DND-41 (cell line): ENCODE measurements around the gene CCDC102B.

Experiments
- ATAC-seq: fragments of 200-7000 bp; cut with Tn5 transposase; 3 replicates; pipeline ENCODE4 v1.9.1; 2021; ENCODE audit warnings: low read depth; ENCODE audit not compliant: insufficient read depth
- DNase-seq: peaks from one replicate; pipeline ENCODE4 v3.0.0-alpha.2; 2020
- H2AFZ ChIP-seq: 2 replicates; pipeline ENCODE4 v1.6.0; 2012; ENCODE audit warnings: low read depth, low read length
- H3K27ac ChIP-seq: 2 replicates; pipeline ENCODE4 v1.5.1; 2012; ENCODE audit warnings: low read length, inconsistent platforms
- H3K27me3 ChIP-seq: fragments of 200-600 bp; sonication (generic); 2 replicates; pipeline ENCODE4 v1.6.0; 2012; ENCODE audit warnings: low read length, mild to moderate bottlenecking, inconsistent platforms; ENCODE audit not compliant: insufficient read depth, poor library complexity
- H3K36me3 ChIP-seq: 2 replicates; pipeline ENCODE4 v1.5.1; 2012; ENCODE audit warnings: low read length, inconsistent platforms; ENCODE audit not compliant: insufficient read depth
- H3K4me1 ChIP-seq: 2 replicates; pipeline ENCODE4 v1.5.1; 2012; ENCODE audit warnings: mild to moderate bottlenecking, low read length; ENCODE audit not compliant: insufficient read depth
- H3K4me2 ChIP-seq: 2 replicates; pipeline ENCODE4 v1.6.0; 2012; ENCODE audit warnings: mild to moderate bottlenecking, moderate library complexity, low read length, inconsistent platforms; ENCODE audit not compliant: insufficient read depth
- H3K4me3 ChIP-seq, 2 experiments: fragments of 200-600 bp in 1 of 2; shearing (Covaris generic) in 1 of 2; 2 replicates each; pipeline ENCODE4 v1.5.1; 2012 to 2016; ENCODE audit warnings: inconsistent platforms in 2 of 2, low read length in 2 of 2, mild to moderate bottlenecking in 2 of 2, low read depth in 1 of 2, moderate library complexity in 1 of 2
- H3K79me2 ChIP-seq: 2 replicates; pipeline ENCODE4 v1.6.0; 2012; ENCODE audit warnings: low read length, inconsistent platforms; ENCODE audit not compliant: insufficient read depth
- H3K9ac ChIP-seq: 2 replicates; pipeline ENCODE4 v1.6.0; 2012; ENCODE audit warnings: low read depth, mild to moderate bottlenecking, inconsistent platforms, low read length, moderate library complexity
- H3K9me3 ChIP-seq: 2 replicates; pipeline ENCODE4 v1.5.1; 2012; ENCODE audit warnings: low read length, moderate library complexity, mild to moderate bottlenecking, inconsistent platforms; ENCODE audit not compliant: insufficient read depth, severe bottlenecking
- H4K20me1 ChIP-seq: 2 replicates; pipeline ENCODE4 v1.6.0; 2012; ENCODE audit warnings: low read length; ENCODE audit not compliant: insufficient read depth
- CTCF ChIP-seq: IDR thresholded peaks from 2 replicates; pipeline ENCODE4 v1.5.1; 2012; ENCODE audit warnings: borderline replicate concordance, low read length, moderate library complexity, mild to moderate bottlenecking; ENCODE audit not compliant: poor library complexity, severe bottlenecking; ENCODE audit errors: extremely low read depth
- EZH2 ChIP-seq: IDR thresholded peaks from 3 replicates; pipeline ENCODE4 v1.6.1; 2012; ENCODE audit warnings: borderline replicate concordance, low read depth, mild to moderate bottlenecking, moderate library complexity, low read length, inconsistent platforms; ENCODE audit not compliant: severe bottlenecking

Gene CCDC102B

GRCh38 chr18:68797871-68798270 is at the start of gene CCDC102B:
TSS of gene CCDC102B (plus strand) at chr18:68798080. CDS start at chr18:68836764, 38,684 bp downstream.
- no peaks in the 10 kb centered on the region for H4K20me1 ChIP-seq
- no peak for DNase-seq
- H3K9me3 ChIP-seq, result no peaks in the 10 kb centered on the region
- H3K4me1 ChIP-seq, result no peaks in the 10 kb centered on the region
- H3K27me3 ChIP-seq, result no peaks in the 10 kb centered on the region
- no peaks in the 10 kb centered on the region for H3K36me3 ChIP-seq
- H3K4me3 ChIP-seq, result no peak within 1 kb of the TSS
- ATAC-seq, result no peak
- no peak within 1 kb of the TSS for H3K9ac ChIP-seq
- H3K27ac ChIP-seq, result no peak within 1 kb of the TSS
- H2AFZ ChIP-seq, result no peak within 1 kb of the TSS
- no peaks in the 10 kb centered on the region for H3K79me2 ChIP-seq
- TF ChIP-seq EZH2 (no peak), CTCF (no peak)
- H3K4me2 ChIP-seq, result no peak within 1 kb of the TSS

- TF ChIP-seq CTCF, result no peak
- TF ChIP-seq EZH2, result no peak
- H2AFZ ChIP-seq, result no peak overlapping the region
Measured at GRCh38 chr18:68757126-68757525, 40.8 kb upstream of the CCDC102B start.

GRCh38 chr18:68759308-68759707 is 38.6 kb upstream of the CCDC102B start:
- Histone ChIP-seq H3K79me2 (no peaks in the 10 kb centered on the region), H2AFZ (no peak overlapping the region), H3K4me1 (no peaks in the 10 kb centered on the region), H3K36me3 (no peaks in the 10 kb centered on the region), H4K20me1 (no peaks in the 10 kb centered on the region), H3K9ac (no peak overlapping the region), H3K4me2 (no peak overlapping the region), H3K27me3 (no peaks in the 10 kb centered on the region), H3K27ac (no peak overlapping the region), H3K4me3 (no peak overlapping the region), H3K9me3 (no peaks in the 10 kb centered on the region)
- no peak for DNase-seq
- ATAC-seq, result no peak
- no peak for TF ChIP-seq CTCF
- no peak for TF ChIP-seq EZH2

More at GRCh38 chr18:68757126-68757525, 40.8 kb upstream of the CCDC102B start:
- Histone ChIP-seq H4K20me1 (no peaks in the 10 kb centered on the region), H3K79me2 (no peaks in the 10 kb centered on the region), H3K27ac (no peak overlapping the region), H3K36me3 (no peaks in the 10 kb centered on the region), H3K27me3 (no peaks in the 10 kb centered on the region), H3K9me3 (no peaks in the 10 kb centered on the region), H3K9ac (no peak overlapping the region), H3K4me1 (no peaks in the 10 kb centered on the region), H3K4me2 (no peak overlapping the region), H3K4me3 (no peak overlapping the region)
- DNase-seq, result no peak
- ATAC-seq, result no peak

GRCh38 chr18:68763083-68763482 is 34.8 kb upstream of the CCDC102B start:
- Histone ChIP-seq H3K9ac (no peak overlapping the region), H3K4me3 (no peak overlapping the region), H3K4me1 (no peaks in the 10 kb centered on the region), H3K79me2 (no peaks in the 10 kb centered on the region), H3K9me3 (no peaks in the 10 kb centered on the region), H3K36me3 (no peaks in the 10 kb centered on the region), H3K27me3 (no peaks in the 10 kb centered on the region), H4K20me1 (no peaks in the 10 kb centered on the region), H3K4me2 (no peak overlapping the region), H3K27ac (no peak overlapping the region), H2AFZ (no peak overlapping the region)
- DNase-seq, result no peak
- no peak for ATAC-seq
- TF ChIP-seq EZH2, result no peak
- TF ChIP-seq CTCF, result no peak
